ENCODE measurements around the gene ACTR2. TPM values are rescaled to one million over a fixed set of nuclear protein-coding genes. Genes with fewer than 3 reads are reported as not detected.

ACTR2 gene
- total RNA-seq, 1 experiment from 2014 or later, result 248 TPM

DNA sequence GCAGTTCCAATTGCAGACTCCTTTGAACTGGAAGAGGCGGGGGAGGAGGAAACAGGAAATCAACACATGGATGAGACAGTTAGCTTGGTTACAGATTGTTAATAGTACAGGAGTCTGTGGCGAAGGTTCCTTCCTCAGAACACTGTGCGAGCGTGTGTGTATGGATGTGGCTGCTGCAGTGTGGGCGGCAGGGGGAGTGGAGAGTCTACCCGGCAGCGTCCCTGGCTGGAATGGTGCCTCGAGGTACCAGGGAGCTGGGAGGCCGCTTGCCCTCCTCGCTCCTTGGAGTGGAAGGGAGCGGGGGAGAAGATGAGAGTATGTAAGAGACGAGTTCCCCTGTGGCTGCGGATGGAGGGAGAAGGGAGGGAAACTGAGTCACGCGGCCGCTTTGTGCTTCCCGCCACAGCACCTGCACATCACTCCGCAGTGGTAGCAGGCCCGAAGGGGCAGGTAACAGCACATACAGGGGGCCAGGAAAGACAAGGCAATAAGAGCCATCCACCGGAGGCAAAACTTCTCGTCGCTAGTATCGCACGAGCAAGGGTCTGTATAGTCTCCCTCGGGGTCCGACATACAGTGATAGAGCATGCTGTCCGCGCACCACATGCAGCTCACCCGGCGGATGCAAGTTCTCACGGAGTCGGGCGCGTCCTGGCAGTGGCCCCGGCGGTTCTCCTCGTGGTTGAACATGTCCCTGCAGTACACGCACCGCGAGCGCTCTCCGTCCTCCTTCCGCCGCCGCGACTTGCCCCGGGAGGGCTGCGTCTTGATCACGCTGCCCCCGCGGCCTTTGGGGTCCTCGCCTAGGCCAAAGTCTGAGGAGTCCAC is 85.7 kb downstream of the ACTR2 start:
- Histone ChIP-seq H3K4me3 (ENCODE audit: low read depth, low read length) (no peak overlapping the region), H3K36me3 (ENCODE audit: control insufficient read depth, insufficient read depth, low read length) (peaks cover 7% of the 10 kb centered on the region), H3K4me1 (peaks cover 14% of the 10 kb centered on the region), H3K9me3 (no peaks in the 10 kb centered on the region), H3K27me3 (replicated peaks; ENCODE audit: control insufficient read depth, insufficient read depth, low read length) (no peaks in the 10 kb centered on the region)
- ChIA-PET POLR2A (interaction anchor here (0.6 kb wide), 1 partner anchor 119 kb away, joined by 3 read pairs; the partner anchor contains the start of gene SPRED2), CTCF (no interaction called here)
- TF ChIP-seq CTCF (IDR thresholded peaks at IDR 0.05; ENCODE audit: insufficient read depth in 1 of 2, low read depth in 1 of 2, low read length in 1 of 2, severe bottlenecking in 1 of 2, unreplicated experiment in 1 of 2), result no peak
- no peak for DNase-seq
- Mint-ChIP-seq H3K4me3 (ENCODE audit: unreplicated experiment) (no peak overlapping the region), H3K36me3 (ENCODE audit: insufficient read depth, unreplicated experiment) (peaks cover 70% of the 10 kb centered on the region), H3K27ac (ENCODE audit: unreplicated experiment) (no peak overlapping the region), H3K27me3 (ENCODE audit: insufficient read depth, unreplicated experiment) (no peaks in the 10 kb centered on the region), H3K4me1 (ENCODE audit: low read depth, unreplicated experiment) (peaks cover 21% of the 10 kb centered on the region), H3K9me3 (ENCODE audit: unreplicated experiment) (no peaks in the 10 kb centered on the region)
- no TSS peak for BruUV-seq (replicated peaks)
- intact Hi-C loops (cut with micrococcal nuclease; ENCODE audit: unreplicated experiment), result no loop called here

DNA sequence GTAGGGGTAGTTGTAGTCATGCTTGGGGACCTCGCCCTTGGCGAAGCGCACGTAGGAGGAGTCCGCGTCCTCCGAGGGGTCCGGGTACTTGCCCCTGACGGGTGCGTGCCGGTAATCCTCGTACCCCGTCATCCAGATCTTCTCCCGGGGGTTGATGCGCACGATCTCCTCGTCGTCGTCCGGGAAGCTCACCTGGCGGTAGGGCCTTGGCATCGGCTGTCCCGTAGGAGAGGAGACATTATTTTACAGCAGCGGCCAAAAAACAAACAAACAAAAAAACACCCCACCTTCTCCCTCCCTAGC is 86.3 kb downstream of the ACTR2 start:
- Mint-ChIP-seq H3K27me3 (ENCODE audit: insufficient read depth, unreplicated experiment) (no peaks in the 10 kb centered on the region), H3K9me3 (ENCODE audit: unreplicated experiment) (no peaks in the 10 kb centered on the region), H3K27ac (ENCODE audit: unreplicated experiment) (no peak overlapping the region), H3K36me3 (ENCODE audit: insufficient read depth, unreplicated experiment) (peaks cover 65% of the 10 kb centered on the region), H3K4me3 (ENCODE audit: unreplicated experiment) (no peak overlapping the region), H3K4me1 (ENCODE audit: low read depth, unreplicated experiment) (peaks cover 21% of the 10 kb centered on the region)
- POLR2A ChIA-PET, result no interaction called here
- Histone ChIP-seq H3K4me1 (peaks cover 14% of the 10 kb centered on the region), H3K36me3 (ENCODE audit: control insufficient read depth, insufficient read depth, low read length) (peaks cover 7% of the 10 kb centered on the region), H3K27me3 (replicated peaks; ENCODE audit: control insufficient read depth, insufficient read depth, low read length) (no peaks in the 10 kb centered on the region), H3K4me3 (ENCODE audit: low read depth, low read length) (no peak overlapping the region), H3K9me3 (no peaks in the 10 kb centered on the region)
- BruUV-seq (replicated peaks), result no TSS peak
- CTCF ChIA-PET, result no interaction called here
- TF ChIP-seq CTCF (IDR thresholded peaks at IDR 0.05; ENCODE audit: insufficient read depth in 1 of 2, low read depth in 1 of 2, low read length in 1 of 2, severe bottlenecking in 1 of 2, unreplicated experiment in 1 of 2), result no peak
- intact Hi-C loops (cut with micrococcal nuclease; ENCODE audit: unreplicated experiment), result no loop called here
- DNase-seq, result no peak

DNA sequence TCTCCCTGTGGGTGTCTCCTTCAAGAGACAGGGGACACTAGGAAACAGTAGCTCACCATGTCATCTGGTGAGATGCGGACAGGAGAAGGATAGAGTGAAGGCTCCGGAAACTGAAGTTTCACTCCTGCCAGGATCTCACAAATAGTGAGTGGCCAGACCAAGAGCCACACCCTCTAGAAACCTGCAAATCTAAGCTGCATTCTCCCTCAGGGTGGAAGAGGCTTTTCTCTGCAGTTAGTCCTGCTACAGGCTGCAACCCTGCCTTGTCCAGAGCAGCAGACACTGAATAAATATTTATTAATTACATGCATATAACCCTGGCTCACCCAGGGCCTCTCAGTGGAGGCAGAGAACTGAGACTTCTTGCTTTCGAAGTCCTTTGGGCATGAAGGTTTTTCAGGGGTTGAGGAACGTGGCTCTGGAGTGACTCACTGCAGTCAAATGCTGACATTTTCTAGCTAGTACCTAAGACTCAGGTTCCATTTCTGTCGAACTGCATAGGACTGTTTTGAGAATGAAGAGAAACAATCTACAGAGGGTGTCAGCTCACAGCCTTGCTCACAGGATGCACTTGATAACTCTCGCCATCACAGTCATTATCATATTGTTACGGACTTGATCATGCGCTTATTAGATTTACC is 87.3 kb downstream of the ACTR2 start:
- H3K27me3 Mint-ChIP-seq (ENCODE audit: insufficient read depth, unreplicated experiment), result no peaks in the 10 kb centered on the region
- Histone ChIP-seq H3K4me1 (peaks cover 20% of the 10 kb centered on the region), H3K27me3 (replicated peaks; ENCODE audit: control insufficient read depth, insufficient read depth, low read length) (no peaks in the 10 kb centered on the region), H3K9me3 (no peaks in the 10 kb centered on the region), H3K36me3 (ENCODE audit: control insufficient read depth, insufficient read depth, low read length) (peaks cover 5% of the 10 kb centered on the region), H3K4me3 (ENCODE audit: low read depth, low read length) (no peak overlapping the region)
- peaks cover 14% of the 10 kb centered on the region for H3K4me1 Mint-ChIP-seq (ENCODE audit: low read depth, unreplicated experiment)
- no TSS peak for BruUV-seq (replicated peaks)
- no peak for TF ChIP-seq CTCF (IDR thresholded peaks at IDR 0.05; ENCODE audit: insufficient read depth in 1 of 2, low read depth in 1 of 2, low read length in 1 of 2, severe bottlenecking in 1 of 2, unreplicated experiment in 1 of 2)
- intact Hi-C loops (cut with micrococcal nuclease; ENCODE audit: unreplicated experiment), result loop anchor here (5.0 kb wide), 1 partner anchor 48 kb away; no protein-coding TSS in a partner anchor
- no peak overlapping the region for H3K4me3 Mint-ChIP-seq (ENCODE audit: unreplicated experiment)
- H3K27ac Mint-ChIP-seq (ENCODE audit: unreplicated experiment), result no peak overlapping the region
- no peaks in the 10 kb centered on the region for H3K9me3 Mint-ChIP-seq (ENCODE audit: unreplicated experiment)
- CTCF ChIA-PET, result interaction anchor here (0.6 kb wide), 2 partner anchors 8 to 87 kb away, joined by 3 to 7 read pairs; partner anchors contain the start of gene ACTR2
- H3K36me3 Mint-ChIP-seq (ENCODE audit: insufficient read depth, unreplicated experiment), result peaks cover 57% of the 10 kb centered on the region
- POLR2A ChIA-PET, result no interaction called here
- no peak for DNase-seq
